ENCODE data around the gene GSS.

GRCh38 chr20:34883087-34883688 lies 72.4 kb downstream of the GSS start:
- TF ChIP-seq EZH2 (IDR thresholded peaks at IDR 0.05; ENCODE audit: insufficient read depth, poor library complexity, severe bottlenecking), result no peak
- TF ChIP-seq EZH2phosphoT487 (IDR thresholded peaks at IDR 0.05; ENCODE audit: insufficient read depth, low read depth), result no peak
